Measurements from ENCODE around the gene ACTR6. TPM values are rescaled to one million over a fixed set of nuclear protein-coding genes. Genes with fewer than 3 reads are reported as not detected.

ACTR6 gene
- total RNA-seq, 1 experiment from 2014 or later: 38.8 TPM

DNA sequence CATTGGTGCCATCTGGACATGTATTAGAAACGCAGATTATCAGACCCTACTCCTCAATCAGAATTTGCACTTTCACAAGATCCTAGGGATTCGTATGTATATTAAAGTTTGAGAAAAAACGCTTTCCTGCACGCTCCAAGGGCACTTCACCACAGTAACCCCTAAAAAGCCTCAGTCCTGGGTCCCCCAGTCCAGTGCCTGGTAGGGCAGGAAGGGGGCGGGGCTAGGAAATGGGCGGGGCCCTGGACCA lies 65.9 kb downstream of the ACTR6 start:
- H3K9me2 ChIP-seq (replicated peaks; ENCODE audit: insufficient read depth, low read length): no peaks in the 10 kb centered on the region
- peaks cover 33% of the 10 kb centered on the region for H3K4me1 ChIP-seq (ENCODE audit: low read length)
- peak overlapping the region; percentile 18; the same call in 1 of the 2 replicates for H3K27ac ChIP-seq (ENCODE audit: low read length)
- H3K36me3 ChIP-seq (ENCODE audit: insufficient read depth, low read length): no peaks in the 10 kb centered on the region
- H4K20me1 ChIP-seq (ENCODE audit: insufficient read depth, low read depth, low read length): peaks cover 11% of the 10 kb centered on the region; the same call in 1 of the 2 replicates
- H3K9me3 ChIP-seq (ENCODE audit: low read length): no peaks in the 10 kb centered on the region
- H3K79me2 ChIP-seq (ENCODE audit: low read length): peaks cover 48% of the 10 kb centered on the region
- peak overlapping the region; percentile 95 for H3K9ac ChIP-seq (ENCODE audit: low read length)
- H3K4me2 ChIP-seq (ENCODE audit: low read depth, low read length, poor library complexity, severe bottlenecking): peak overlapping the region; percentile 90
- peak overlapping the region; percentile 97 for H3K4me3 ChIP-seq (ENCODE audit: low read length)
- peak; percentile 95 for DNase-seq
- H3K27me3 ChIP-seq (ENCODE audit: low read length): no peaks in the 10 kb centered on the region
- peak overlapping the region; percentile 91; the same call in 1 of the 2 replicates for H2AFZ ChIP-seq (ENCODE audit: low read length)

DNA sequence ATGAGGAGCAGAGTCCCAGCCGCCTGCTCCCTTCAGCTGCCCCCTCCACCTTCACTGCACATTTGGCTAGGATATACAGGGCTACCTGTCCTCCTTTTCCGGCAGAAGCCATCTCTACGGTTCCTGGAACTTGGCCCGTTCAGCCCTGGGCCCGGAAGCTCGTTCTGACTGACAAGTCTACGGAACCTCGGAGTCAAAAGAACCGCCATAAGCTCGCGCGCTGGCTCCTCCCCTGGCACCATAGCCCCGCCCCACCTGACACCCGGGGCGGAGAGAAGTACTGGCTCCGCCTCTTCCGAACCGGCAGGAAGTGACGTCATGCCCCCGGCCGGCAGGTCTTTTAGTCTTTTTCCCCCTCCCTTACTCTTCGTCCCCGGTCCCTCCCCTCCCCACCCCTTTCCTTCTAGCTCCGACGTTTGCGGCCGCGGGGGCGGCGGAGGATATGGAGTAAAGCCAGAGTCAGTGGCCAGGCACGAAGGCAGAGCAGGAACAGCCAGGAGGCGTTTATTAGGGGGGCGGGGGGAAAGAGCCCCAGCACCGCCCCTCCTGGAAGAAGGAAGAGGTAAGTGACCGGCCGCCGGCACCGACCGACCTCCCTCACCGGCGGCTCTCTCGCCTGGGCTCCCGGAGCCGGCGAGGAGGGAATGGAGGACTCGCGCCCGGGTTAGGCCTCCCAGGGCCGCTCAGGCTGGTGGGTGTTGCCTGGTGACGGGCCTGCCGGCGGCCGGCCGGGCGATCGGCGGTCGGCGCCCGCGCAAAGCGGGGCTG lies 66.4 kb downstream of the ACTR6 start, which contains the start of the genes DEPDC4 and SCYL2:
DEPDC4 (minus strand) TSS at position 245 of the 768 bp plus-strand sequence; CDS start at position 242, 3 bp downstream.
SCYL2 (plus strand) TSS at position 343 of the 768 bp plus-strand sequence. CDS start 15,794 bp downstream, outside the sequence.
- H3K9ac ChIP-seq (ENCODE audit: low read length): peak within 1 kb of the TSS; percentile 95
- H2AFZ ChIP-seq (ENCODE audit: low read length): peak within 1 kb of the TSS; percentile 91
- peak; percentile 98 for DNase-seq
- H3K9me3 ChIP-seq (ENCODE audit: low read length): no peaks in the 10 kb centered on the region
- peak within 1 kb of the TSS; percentile 97 for H3K4me3 ChIP-seq (ENCODE audit: low read length)
- no peaks in the 10 kb centered on the region for H3K9me2 ChIP-seq (replicated peaks; ENCODE audit: insufficient read depth, low read length)
- H3K27me3 ChIP-seq (ENCODE audit: low read length): no peaks in the 10 kb centered on the region
- peaks cover 11% of the 10 kb centered on the region; the same call in 1 of the 2 replicates for H4K20me1 ChIP-seq (ENCODE audit: insufficient read depth, low read depth, low read length)
- H3K79me2 ChIP-seq (ENCODE audit: low read length): peaks cover 54% of the 10 kb centered on the region
- H3K4me2 ChIP-seq (ENCODE audit: low read depth, low read length, poor library complexity, severe bottlenecking): peak within 1 kb of the TSS; percentile 90
- H3K27ac ChIP-seq (ENCODE audit: low read length): peak within 1 kb of the TSS; percentile 50
- H3K4me1 ChIP-seq (ENCODE audit: low read length): peaks cover 38% of the 10 kb centered on the region
- peaks cover 4% of the 10 kb centered on the region; the same call in 1 of the 2 replicates for H3K36me3 ChIP-seq (ENCODE audit: insufficient read depth, low read length)

DNA sequence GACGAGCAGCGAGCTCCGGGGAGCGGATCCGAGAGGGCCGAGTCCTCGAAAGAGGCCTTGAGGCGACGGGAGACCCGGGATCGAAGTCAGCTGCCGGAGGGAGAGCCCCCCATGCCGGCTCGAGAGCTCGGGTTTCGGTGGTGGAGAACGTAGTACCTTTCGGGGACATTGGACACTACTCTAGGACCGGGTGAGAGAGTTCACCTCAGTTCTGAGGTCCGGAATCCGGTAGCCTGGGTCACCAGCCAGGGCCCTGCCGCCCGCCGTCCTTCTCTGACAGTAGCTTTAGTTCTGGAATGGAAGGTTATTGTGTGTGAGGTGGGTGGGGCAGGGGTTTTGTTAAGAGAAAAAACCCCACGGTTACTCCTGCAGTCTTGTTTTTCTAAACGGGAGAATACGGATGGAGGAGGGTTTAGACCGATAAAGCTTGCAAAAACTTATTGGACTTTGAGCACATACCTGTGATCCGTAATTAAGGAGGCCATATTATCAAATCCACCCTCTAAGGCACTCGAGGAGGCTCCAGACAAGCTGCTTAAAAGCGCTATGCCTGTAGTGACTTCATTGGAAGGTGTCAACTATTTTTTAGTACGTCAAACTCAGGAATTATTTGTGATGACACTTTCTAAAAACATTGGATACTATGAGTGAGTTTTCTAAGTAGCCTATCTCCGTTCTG lies 67.1 kb downstream of the ACTR6 start:
- H3K4me1 ChIP-seq (ENCODE audit: low read length): peaks cover 44% of the 10 kb centered on the region
- peak; percentile 58 for DNase-seq
- no peaks in the 10 kb centered on the region for H3K9me3 ChIP-seq (ENCODE audit: low read length)
- peak overlapping the region; percentile 91 for H2AFZ ChIP-seq (ENCODE audit: low read length)
- H3K4me3 ChIP-seq (ENCODE audit: low read length): peak overlapping the region; percentile 97
- peaks cover 11% of the 10 kb centered on the region for H3K36me3 ChIP-seq (ENCODE audit: insufficient read depth, low read length)
- H3K27me3 ChIP-seq (ENCODE audit: low read length): no peaks in the 10 kb centered on the region
- H3K9ac ChIP-seq (ENCODE audit: low read length): peak overlapping the region; percentile 95
- H3K4me2 ChIP-seq (ENCODE audit: low read depth, low read length, poor library complexity, severe bottlenecking): peak overlapping the region; percentile 90
- peaks cover 61% of the 10 kb centered on the region for H3K79me2 ChIP-seq (ENCODE audit: low read length)
- H4K20me1 ChIP-seq (ENCODE audit: insufficient read depth, low read depth, low read length): peaks cover 11% of the 10 kb centered on the region; the same call in 1 of the 2 replicates
- no peaks in the 10 kb centered on the region for H3K9me2 ChIP-seq (replicated peaks; ENCODE audit: insufficient read depth, low read length)
- H3K27ac ChIP-seq (ENCODE audit: low read length): peak overlapping the region; percentile 50

DNA sequence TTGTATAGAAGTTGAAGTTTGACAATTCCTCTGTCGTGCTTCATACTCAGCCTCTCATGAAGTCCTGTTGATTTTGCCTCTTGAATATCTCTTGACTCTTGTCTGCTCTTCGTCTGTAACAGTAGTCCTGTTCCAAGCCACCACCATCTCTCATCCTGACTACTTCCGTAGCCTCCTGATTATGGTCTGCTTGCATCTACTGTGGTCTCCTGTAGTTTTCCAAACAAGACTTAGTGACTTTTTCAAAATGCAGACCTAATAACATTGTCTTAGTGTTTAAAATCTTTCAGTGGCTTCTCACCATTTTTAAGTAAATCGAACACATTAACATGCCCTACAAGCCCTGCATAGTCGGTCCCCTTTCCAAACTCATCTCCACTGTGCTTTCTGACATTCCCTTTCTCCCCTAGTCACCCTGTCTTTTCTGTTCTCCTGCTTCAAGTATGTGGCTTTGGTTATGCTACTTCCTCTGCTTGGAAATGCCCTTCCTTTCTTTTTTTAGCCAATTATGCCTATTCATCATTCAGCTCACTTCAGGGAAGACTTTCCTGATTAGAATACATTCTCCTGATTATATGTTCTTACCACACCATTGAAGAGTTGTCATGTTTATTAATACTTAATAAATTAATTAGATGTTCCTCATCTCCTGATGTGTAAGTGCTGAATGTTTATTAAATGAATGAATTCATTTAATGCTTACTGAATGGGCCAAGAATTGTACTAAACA lies 68.4 kb downstream of the ACTR6 start:
- H4K20me1 ChIP-seq (ENCODE audit: insufficient read depth, low read depth, low read length): peaks cover 11% of the 10 kb centered on the region; the same call in 1 of the 2 replicates
- H2AFZ ChIP-seq (ENCODE audit: low read length): no peak overlapping the region
- no peaks in the 10 kb centered on the region for H3K9me3 ChIP-seq (ENCODE audit: low read length)
- peak overlapping the region; percentile 90 for H3K4me2 ChIP-seq (ENCODE audit: low read depth, low read length, poor library complexity, severe bottlenecking)
- H3K79me2 ChIP-seq (ENCODE audit: low read length): peaks cover 73% of the 10 kb centered on the region
- no peak overlapping the region for H3K27ac ChIP-seq (ENCODE audit: low read length)
- no peaks in the 10 kb centered on the region for H3K27me3 ChIP-seq (ENCODE audit: low read length)
- peaks cover 11% of the 10 kb centered on the region for H3K36me3 ChIP-seq (ENCODE audit: insufficient read depth, low read length)
- peak overlapping the region; percentile 97 for H3K4me3 ChIP-seq (ENCODE audit: low read length)
- peak overlapping the region; percentile 95 for H3K9ac ChIP-seq (ENCODE audit: low read length)
- DNase-seq: no peak
- H3K9me2 ChIP-seq (replicated peaks; ENCODE audit: insufficient read depth, low read length): no peaks in the 10 kb centered on the region
- peaks cover 40% of the 10 kb centered on the region for H3K4me1 ChIP-seq (ENCODE audit: low read length)

DNA sequence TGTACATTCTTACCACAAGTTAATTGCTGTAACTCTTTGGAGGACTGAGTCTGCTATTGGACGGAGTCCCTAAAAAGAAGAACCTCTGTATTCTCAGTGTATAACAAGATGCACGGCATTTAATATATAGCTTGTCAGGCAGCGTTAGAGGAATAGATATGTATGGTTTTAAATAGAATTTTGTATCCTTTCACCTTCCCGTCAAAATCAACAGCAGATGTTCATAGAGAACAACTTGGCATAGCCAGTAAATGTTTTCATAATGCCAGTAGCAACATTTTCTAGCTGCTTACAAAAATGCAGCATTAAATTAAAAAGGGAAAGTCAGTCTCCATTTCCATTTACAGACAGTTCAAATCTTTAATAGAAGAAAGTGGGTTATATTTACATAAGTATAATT lies 73.2 kb downstream of the ACTR6 start:
- no peak overlapping the region for H3K27ac ChIP-seq (ENCODE audit: low read length)
- H3K4me2 ChIP-seq (ENCODE audit: low read depth, low read length, poor library complexity, severe bottlenecking): no peak overlapping the region
- H4K20me1 ChIP-seq (ENCODE audit: insufficient read depth, low read depth, low read length): peaks cover 2% of the 10 kb centered on the region; the same call in 1 of the 2 replicates
- H3K27me3 ChIP-seq (ENCODE audit: low read length): no peaks in the 10 kb centered on the region
- H3K9me3 ChIP-seq (ENCODE audit: low read length): 0 out of 2 replicates have a peak, but pooled peaks cover 3% of the 10 kb centered on the region
- H3K36me3 ChIP-seq (ENCODE audit: insufficient read depth, low read length): peaks cover 22% of the 10 kb centered on the region
- no peak overlapping the region for H2AFZ ChIP-seq (ENCODE audit: low read length)
- peaks cover 100% of the 10 kb centered on the region for H3K79me2 ChIP-seq (ENCODE audit: low read length)
- H3K4me3 ChIP-seq (ENCODE audit: low read length): no peak overlapping the region
- H3K9ac ChIP-seq (ENCODE audit: low read length): no peak overlapping the region
- no peaks in the 10 kb centered on the region for H3K9me2 ChIP-seq (replicated peaks; ENCODE audit: insufficient read depth, low read length)
- no peak for DNase-seq
- peaks cover 30% of the 10 kb centered on the region for H3K4me1 ChIP-seq (ENCODE audit: low read length)

Small RNA genes within 50 kb of the gene (small RNA-seq; reads per million reads assigned to genes)
- gene MIR1827 (not detected), gene RF00019 (not detected), gene RN7SL176P (not detected)

Other genes with a start within 250 kb of the ACTR6 start
- gene ANKS1B, start 215.9 kb upstream of the ACTR6 start, total RNA-seq (2014; rRNA removed; shearing (Covaris generic); ENCODE audit: low replicate concordance): 13.3 and 23.4 TPM in 2 replicates
- 14.1 and 17.3 TPM in 2 replicates for gene BLTP3B, start 57.9 kb upstream of the ACTR6 start, total RNA-seq (2014; rRNA removed; shearing (Covaris generic); ENCODE audit: low replicate concordance)
- 1.9 and 6.2 TPM in 2 replicates for gene DEPDC4, start 66.3 kb downstream of the ACTR6 start, total RNA-seq (2014; rRNA removed; shearing (Covaris generic); ENCODE audit: low replicate concordance)
- gene SCYL2, start 66.4 kb downstream of the ACTR6 start, total RNA-seq (2014; rRNA removed; shearing (Covaris generic); ENCODE audit: low replicate concordance): 43.9 and 96.2 TPM in 2 replicates
- gene SLC17A8, start 156.3 kb downstream of the ACTR6 start, total RNA-seq (2014; rRNA removed; shearing (Covaris generic); ENCODE audit: low replicate concordance): 0.15 TPM in 1 of 2 replicates, not detected in the other

Measured in Karpas-422 (cell line).